Pancreas (tissue), 10 donors: ENCODE data around the gene PLEKHM3. TPM values are rescaled to one million over a fixed set of nuclear protein-coding genes. Genes with fewer than 3 reads are reported as not detected.

Experiments
- ATAC-seq, 4 donors: fragments of 200-7000 bp; cut with Tn5 transposase; one replicate each; pipeline versions ENCODE4 v1.8.0 to v1.9.1; 2020; ENCODE audit warnings: mild to moderate bottlenecking in 4 of 4, moderate library complexity in 4 of 4
- DNase-seq, 6 donors: peaks; one replicate each; pipeline ENCODE4 v3.0.0-alpha.2; 2020
- FAIRE-seq: peaks from 2 replicates; lab custom pipeline; 2012; peaks lifted over from hg19 to GRCh38; lab: Jason Lieb, UNC
- H3K27ac ChIP-seq, 4 donors: fragments of 200-600 bp; sonication (generic); 1 replicate in 3 of 4; 2 replicates in 1 of 4; pipeline versions ENCODE4 v1.5.0 to v1.8.0; 2020
- H3K27me3 ChIP-seq, 4 donors: fragments of 200-600 bp; one replicate each; pipeline ENCODE4 v1.8.0; 2021
- H3K36me3 ChIP-seq, 3 donors: fragments of 200-600 bp; sonication (generic) in 1 of 3; one replicate each; pipeline versions ENCODE4 v1.5.0 to v1.8.0; 2020 to 2021
- H3K4me1 ChIP-seq, 3 donors: fragments of 200-600 bp; one replicate each; pipeline ENCODE4 v1.8.0; 2021
- H3K4me3 ChIP-seq, 4 donors: fragments of 200-600 bp; sonication (generic) in 2 of 4; one replicate each; pipeline versions ENCODE4 v1.5.0 to v1.8.0; 2020 to 2021
- H3K9me3 ChIP-seq, 4 donors: fragments of 200-600 bp; one replicate each; pipeline ENCODE4 v1.8.0; 2021
- CTCF ChIP-seq, 4 donors: fragments of 200-600 bp; sonication (generic) in 3 of 4; IDR thresholded peaks; one replicate each; pipeline versions ENCODE4 v1.5.0 to v1.8.0; 2021; ENCODE audit warnings: antibody characterized with exemption in 4 of 4
- WGBS, 2 donors: extraction: QIAGEN DNeasy Blood & Tissue Kit; methylation state at CpG; one replicate each; pipeline ENCODE4 v1.1.7; 2013; 5-methylcytosine and 5-hydroxymethylcytosine counted together
- intact Hi-C, 3 donors: fragments of 100-400 bp; cut with DNase I; formaldehyde crosslinking; loops; one replicate each; pipeline versions ENCODE4 v1.11.1 to v1.14.2; 2022
- polyA plus RNA-seq, 2 donors: library from polyadenylated mRNA; stranded (reverse); fragments of 200-250 nt; gene quantifications; one replicate each; pipeline ENCODE4 v1.2.3, GENCODE V29; 2013
- total RNA-seq, 6 donors: library from RNA; stranded (reverse); fragmentation: NEBNext Ultra II Directional in 4 of 6; extraction: Animal tissue kit (Norgen Biotek cat#: 25700) in 4 of 6; gene quantifications; one replicate each; pipeline versions ENCODE4 v1.2.1 to v1.2.4, GENCODE V29; 2021 to 2023
- donor health status: healthy with polysubstance abuse.
- donor health status: DM: no; HTN: no; CAD: no; lungs with moderate emphysema.
- donor health status: DM: no; HTN: no; CAD: no.
- donor health status: control.
- donor health status: control.
- donor health status: Bipolar disorder and iron deficiency.
- donor health status: DM: yes; HTN: yes; CAD: no.
- donor health status: DM: no; HTN: no; CAD: no.
- donor health status: DM: no; HTN: no; CAD: no.
- donor health status: DM: yes; HTN: yes; CAD: no.

PLEKHM3 gene
- total and polyA plus RNA-seq, 8 donors = 3.0 to 10.2 (median 5.4) TPM

- intact Hi-C loops = no loop called here
- no peak for TF ChIP-seq CTCF (IDR thresholded peaks at IDR 0.05)
- no peak for ATAC-seq
- no peaks in the 10 kb centered on the region for H3K36me3 ChIP-seq
- H3K27ac ChIP-seq = no peak overlapping the region
- H3K4me3 ChIP-seq = no peak overlapping the region
- no peaks in the 10 kb centered on the region for H3K9me3 ChIP-seq
- 81 to 90% methylated on average over 1 of the region's 1 CpG for WGBS, 2 donors
- DNase-seq = no peak
- no peak for FAIRE-seq
- H3K27me3 ChIP-seq = no peaks in the 10 kb centered on the region
- H3K4me1 ChIP-seq = peaks cover 6 to 7% (median 7%) of the 10 kb centered on the region in 3 donors
These were observed 185.2 kb downstream of the PLEKHM3 start for GRCh38 chr2:207840101-207840500.

GRCh38 chr2:207839575-207839974 is 185.8 kb downstream of the PLEKHM3 start:
- Histone ChIP-seq H3K27me3 (no peaks in the 10 kb centered on the region), H3K9me3 (no peaks in the 10 kb centered on the region), H3K27ac (no peak overlapping the region), H3K4me1 (peaks cover 1 to 2% (median 2%) of the 10 kb centered on the region in 3 donors), H3K36me3 (no peaks in the 10 kb centered on the region), H3K4me3 (no peak overlapping the region)
- ATAC-seq = no peak
- FAIRE-seq = no peak
- intact Hi-C loops = no loop called here
- TF ChIP-seq CTCF (IDR thresholded peaks at IDR 0.05) = no peak
- WGBS, 2 donors = 97 to 98% methylated on average over 3 of the region's 3 CpGs
- no peak for DNase-seq

GRCh38 chr2:207839028-207839427 is 186.3 kb downstream of the PLEKHM3 start:
- no peak for TF ChIP-seq CTCF (IDR thresholded peaks at IDR 0.05)
- ATAC-seq (no peak), FAIRE-seq (no peak), DNase-seq (no peak)
- 97% methylated on average over 1 of the region's 1 CpG for WGBS, 2 donors
- Histone ChIP-seq H3K36me3 (no peaks in the 10 kb centered on the region), H3K27me3 (no peaks in the 10 kb centered on the region), H3K4me3 (no peak overlapping the region), H3K9me3 (no peaks in the 10 kb centered on the region), H3K27ac (no peak overlapping the region), H3K4me1 (no peaks in the 10 kb centered on the region)
- intact Hi-C loops = no loop called here

- Histone ChIP-seq H3K27me3 (no peaks in the 10 kb centered on the region), H3K9me3 (no peaks in the 10 kb centered on the region), H3K4me3 (no peak overlapping the region), H3K4me1 (no peaks in the 10 kb centered on the region), H3K36me3 (no peaks in the 10 kb centered on the region), H3K27ac (no peak overlapping the region)
- intact Hi-C loops = no loop called here
- ATAC-seq (peak in 1 of 4 donors; percentile 18), FAIRE-seq (no peak), DNase-seq (no peak)
- TF ChIP-seq CTCF (IDR thresholded peaks at IDR 0.05) = no peak
- 64 to 67% methylated on average over 7 of the region's 7 CpGs for WGBS, 2 donors
These were observed 188.7 kb downstream of the PLEKHM3 start for GRCh38 chr2:207836521-207837133.

GRCh38 chr2:207835805-207836204 is 189.5 kb downstream of the PLEKHM3 start:
- DNase-seq = no peak
- intact Hi-C loops = no loop called here
- 96 to 100% methylated on average over 1 of the region's 1 CpG for WGBS, 2 donors

More at GRCh38 chr2:207835805-207836204, 189.5 kb downstream of the PLEKHM3 start:
- no peak overlapping the region for H3K4me3 ChIP-seq
- H3K36me3 ChIP-seq = no peaks in the 10 kb centered on the region
- no peak overlapping the region for H3K27ac ChIP-seq
- ATAC-seq (no peak), FAIRE-seq (no peak)
- TF ChIP-seq CTCF (IDR thresholded peaks at IDR 0.05) = no peak
- H3K27me3 ChIP-seq = no peaks in the 10 kb centered on the region
- no peaks in the 10 kb centered on the region for H3K4me1 ChIP-seq
- no peaks in the 10 kb centered on the region for H3K9me3 ChIP-seq
